HG03378 (cell line): Measurements from ENCODE around the gene LGALS12.

Source experiments
- ATAC-seq: cut with Tn5 transposase; IDR thresholded peaks from one replicate; pipeline ENCODE4 v1.9.1; 2021; ENCODE audit warnings: mild to moderate bottlenecking, moderate library complexity; ENCODE audit not compliant: unreplicated experiment

The LGALS12 gene

GRCh38 chr11:63505857-63506528, at the start of gene LGALS12:
Gene LGALS12, plus strand, starts transcription at chr11:63506084. Its CDS starts 375 bp downstream, at chr11:63506459.
- no peak for ATAC-seq

- no peak for ATAC-seq
These were observed 46.3 kb upstream of the LGALS12 start for GRCh38 chr11:63459586-63459985.

- no peak for ATAC-seq
These were observed 43.7 kb upstream of the LGALS12 start for GRCh38 chr11:63462137-63462536.

- no peak for ATAC-seq
These were observed 35.6 kb upstream of the LGALS12 start for GRCh38 chr11:63470311-63470710.

GRCh38 chr11:63472372-63472771, 33.5 kb upstream of the LGALS12 start:
- no peak for ATAC-seq

GRCh38 chr11:63476618-63477017, 29.3 kb upstream of the LGALS12 start:
- no peak for ATAC-seq

- ATAC-seq: no peak
These were observed 27.0 kb upstream of the LGALS12 start for GRCh38 chr11:63478896-63479295.

GRCh38 chr11:63480039-63480438, 25.8 kb upstream of the LGALS12 start:
- ATAC-seq: no peak

- no peak for ATAC-seq
These were observed 20.1 kb upstream of the LGALS12 start for GRCh38 chr11:63485777-63486176.

- ATAC-seq: no peak
These were observed 17.1 kb upstream of the LGALS12 start for GRCh38 chr11:63488789-63489188.

- ATAC-seq: no peak
These were observed 16.0 kb upstream of the LGALS12 start for GRCh38 chr11:63489879-63490278.

- ATAC-seq: no peak
These were observed 15.2 kb upstream of the LGALS12 start, which contains the start of gene PLAAT5 for GRCh38 chr11:63490551-63491239. Gene PLAAT5, minus strand, starts transcription at chr11:63491167. Its CDS starts 133 bp downstream, at chr11:63491034.

GRCh38 chr11:63491240-63491587, 14.7 kb upstream of the LGALS12 start:
- no peak for ATAC-seq

GRCh38 chr11:63491636-63492372, 14.1 kb upstream of the LGALS12 start:
- no peak for ATAC-seq

- ATAC-seq: no peak
These were observed 13.4 kb upstream of the LGALS12 start for GRCh38 chr11:63492441-63492840.

- ATAC-seq: no peak
These were observed 12.8 kb upstream of the LGALS12 start for GRCh38 chr11:63493127-63493526.

GRCh38 chr11:63494975-63495374, 10.9 kb upstream of the LGALS12 start:
- no peak for ATAC-seq

GRCh38 chr11:63499874-63500273, 6.0 kb upstream of the LGALS12 start:
- ATAC-seq: no peak

GRCh38 chr11:63501236-63501635, 4.6 kb upstream of the LGALS12 start:
- no peak for ATAC-seq

GRCh38 chr11:63502252-63502820, 3.5 kb upstream of the LGALS12 start:
- ATAC-seq: no peak

GRCh38 chr11:63503492-63503891, 2.4 kb upstream of the LGALS12 start:
- no peak for ATAC-seq
